ENCODE measurements around the gene DUS3L. TPM values are rescaled to one million over a fixed set of nuclear protein-coding genes. Genes with fewer than 3 reads are reported as not detected.

DUS3L gene
- total RNA-seq: 35.1 and 56.8 TPM in 2 replicates

- no peak for TF ChIP-seq CTCF (conservative IDR thresholded peaks at IDR 0.05; ENCODE audit: low read depth, low read length)
- peak; percentile 76 for DNase-seq (ENCODE audit: low read depth)
- peak within 1 kb of the TSS; percentile 81 for H3K4me3 ChIP-seq (ENCODE audit: low read depth, low read length)
These were observed at the start of gene DUS3L for GRCh38 chr19:5790559-5791520. TSS of gene DUS3L (minus strand) at chr19:5791163. CDS start at chr19:5791141, 22 bp downstream.

- no peak for TF ChIP-seq CTCF (conservative IDR thresholded peaks at IDR 0.05; ENCODE audit: low read depth, low read length)
- no peak within 1 kb of the TSS for H3K4me3 ChIP-seq (ENCODE audit: low read depth, low read length)
- DNase-seq (ENCODE audit: low read depth): no peak
These were observed 48.4 kb upstream of the DUS3L start, which contains the start of gene FUT6 for GRCh38 chr19:5839065-5840017. TSS of gene FUT6 (minus strand) at chr19:5839702. CDS start at chr19:5832567, 7,135 bp downstream.

GRCh38 chr19:5838353-5839064 is 47.5 kb upstream of the DUS3L start:
- peak overlapping the region; percentile 27 for H3K4me3 ChIP-seq (ENCODE audit: low read depth, low read length)
- TF ChIP-seq CTCF (conservative IDR thresholded peaks at IDR 0.05; ENCODE audit: low read depth, low read length): no peak

GRCh38 chr19:5837761-5838352 is 46.9 kb upstream of the DUS3L start:
- DNase-seq (ENCODE audit: low read depth): no peak
- peak overlapping the region; percentile 27 for H3K4me3 ChIP-seq (ENCODE audit: low read depth, low read length)
- no peak for TF ChIP-seq CTCF (conservative IDR thresholded peaks at IDR 0.05; ENCODE audit: low read depth, low read length)

More at GRCh38 chr19:5838353-5839064, 47.5 kb upstream of the DUS3L start:
- DNase-seq (ENCODE audit: low read depth): no peak

GRCh38 chr19:5832527-5833216 is 41.7 kb upstream of the DUS3L start:
- TF ChIP-seq CTCF (conservative IDR thresholded peaks at IDR 0.05; ENCODE audit: low read depth, low read length): no peak
- DNase-seq (ENCODE audit: low read depth): no peak
- no peak overlapping the region for H3K4me3 ChIP-seq (ENCODE audit: low read depth, low read length)
